ENCODE results near the gene PLCL1.

PLCL1 gene

GRCh38 chr2:197927994-197928393 is 123.6 kb downstream of the PLCL1 start:
- DNase-seq (ENCODE audit: low spot score) = no peak

- DNase-seq (ENCODE audit: low spot score) = no peak
These were observed 124.9 kb downstream of the PLCL1 start for GRCh38 chr2:197929008-197929885.

GRCh38 chr2:197929886-197930227 is 125.5 kb downstream of the PLCL1 start:
- no peak for DNase-seq (ENCODE audit: low spot score)

- no peak for DNase-seq (ENCODE audit: low spot score)
These were observed 126.3 kb downstream of the PLCL1 start for GRCh38 chr2:197930570-197931278.

- DNase-seq (ENCODE audit: low spot score) = no peak
These were observed 127.4 kb downstream of the PLCL1 start for GRCh38 chr2:197931661-197932312.

GRCh38 chr2:197932374-197932773 is 128.0 kb downstream of the PLCL1 start:
- no peak for DNase-seq (ENCODE audit: low spot score)

GRCh38 chr2:197934261-197934933 is 130.0 kb downstream of the PLCL1 start:
- no peak for DNase-seq (ENCODE audit: low spot score)

- DNase-seq (ENCODE audit: low spot score) = no peak
These were observed 130.5 kb downstream of the PLCL1 start for GRCh38 chr2:197934934-197935289.

- DNase-seq (ENCODE audit: low spot score) = no peak
These were observed 133.4 kb downstream of the PLCL1 start for GRCh38 chr2:197937814-197938213.

- no peak for DNase-seq (ENCODE audit: low spot score)
These were observed 134.2 kb downstream of the PLCL1 start for GRCh38 chr2:197938555-197938954.

GRCh38 chr2:197939787-197940186 is 135.4 kb downstream of the PLCL1 start:
- DNase-seq (ENCODE audit: low spot score) = no peak

- DNase-seq (ENCODE audit: low spot score) = no peak
These were observed 136.0 kb downstream of the PLCL1 start for GRCh38 chr2:197940382-197940781.

GRCh38 chr2:197941715-197942114 is 137.3 kb downstream of the PLCL1 start:
- DNase-seq (ENCODE audit: low spot score) = no peak

GRCh38 chr2:197943731-197944130 is 139.3 kb downstream of the PLCL1 start:
- DNase-seq (ENCODE audit: low spot score) = no peak

GRCh38 chr2:197944416-197945096 is 140.2 kb downstream of the PLCL1 start:
- DNase-seq (ENCODE audit: low spot score) = no peak

GRCh38 chr2:197946562-197946961 is 142.2 kb downstream of the PLCL1 start:
- peak; percentile 36 for DNase-seq (ENCODE audit: low spot score)

- no peak for DNase-seq (ENCODE audit: low spot score)
These were observed 142.9 kb downstream of the PLCL1 start for GRCh38 chr2:197947219-197947757.

- DNase-seq (ENCODE audit: low spot score) = no peak
These were observed 144.8 kb downstream of the PLCL1 start for GRCh38 chr2:197949224-197949623.

GRCh38 chr2:197950006-197950405 is 145.6 kb downstream of the PLCL1 start:
- DNase-seq (ENCODE audit: low spot score) = no peak

GRCh38 chr2:197950724-197951123 is 146.3 kb downstream of the PLCL1 start:
- no peak for DNase-seq (ENCODE audit: low spot score)

- DNase-seq (ENCODE audit: low spot score) = no peak
These were observed 148.3 kb downstream of the PLCL1 start for GRCh38 chr2:197952540-197953202.

All from iPS-NIHi11 (cell line).